Mesodermal cell (in vitro differentiated cells): ENCODE measurements around the gene SAPCD1.

Source experiments
- H3K27ac ChIP-seq: 2 replicates; pipeline ENCODE4 v1.7.0; 2013; ENCODE audit warnings: mild to moderate bottlenecking, low read depth, low read length, moderate library complexity; ENCODE audit not compliant: severe bottlenecking
- H3K36me3 ChIP-seq: 2 replicates; pipeline ENCODE4 v1.7.1; 2013; ENCODE audit warnings: mild to moderate bottlenecking, low read length, moderate library complexity; ENCODE audit not compliant: control insufficient read depth, insufficient read depth
- H3K4me1 ChIP-seq: one replicate; pipeline ENCODE4 v1.7.1; 2013; ENCODE audit warnings: mild to moderate bottlenecking, low read length; ENCODE audit not compliant: insufficient read depth, control insufficient read depth, poor library complexity, severe bottlenecking
- H3K4me3 ChIP-seq: 2 replicates; pipeline ENCODE4 v1.7.0; 2013; ENCODE audit warnings: low read length, control low read depth, mild to moderate bottlenecking; ENCODE audit not compliant: insufficient read depth, poor library complexity, severe bottlenecking; ENCODE audit errors: extremely low read depth
- H3K9me3 ChIP-seq: 2 replicates; pipeline ENCODE4 v1.7.1; 2013; ENCODE audit warnings: mild to moderate bottlenecking, low read length, moderate library complexity; ENCODE audit not compliant: control insufficient read depth
- WGBS, 2 experiments: methylation state at CpG; one replicate each; pipeline ENCODE4 v1.1.5; 2013; ENCODE audit warnings: missing lambda C conversion rate in 2 of 2; ENCODE audit not compliant: insufficient coverage in 2 of 2; 5-methylcytosine and 5-hydroxymethylcytosine counted together

SAPCD1 gene

DNA sequence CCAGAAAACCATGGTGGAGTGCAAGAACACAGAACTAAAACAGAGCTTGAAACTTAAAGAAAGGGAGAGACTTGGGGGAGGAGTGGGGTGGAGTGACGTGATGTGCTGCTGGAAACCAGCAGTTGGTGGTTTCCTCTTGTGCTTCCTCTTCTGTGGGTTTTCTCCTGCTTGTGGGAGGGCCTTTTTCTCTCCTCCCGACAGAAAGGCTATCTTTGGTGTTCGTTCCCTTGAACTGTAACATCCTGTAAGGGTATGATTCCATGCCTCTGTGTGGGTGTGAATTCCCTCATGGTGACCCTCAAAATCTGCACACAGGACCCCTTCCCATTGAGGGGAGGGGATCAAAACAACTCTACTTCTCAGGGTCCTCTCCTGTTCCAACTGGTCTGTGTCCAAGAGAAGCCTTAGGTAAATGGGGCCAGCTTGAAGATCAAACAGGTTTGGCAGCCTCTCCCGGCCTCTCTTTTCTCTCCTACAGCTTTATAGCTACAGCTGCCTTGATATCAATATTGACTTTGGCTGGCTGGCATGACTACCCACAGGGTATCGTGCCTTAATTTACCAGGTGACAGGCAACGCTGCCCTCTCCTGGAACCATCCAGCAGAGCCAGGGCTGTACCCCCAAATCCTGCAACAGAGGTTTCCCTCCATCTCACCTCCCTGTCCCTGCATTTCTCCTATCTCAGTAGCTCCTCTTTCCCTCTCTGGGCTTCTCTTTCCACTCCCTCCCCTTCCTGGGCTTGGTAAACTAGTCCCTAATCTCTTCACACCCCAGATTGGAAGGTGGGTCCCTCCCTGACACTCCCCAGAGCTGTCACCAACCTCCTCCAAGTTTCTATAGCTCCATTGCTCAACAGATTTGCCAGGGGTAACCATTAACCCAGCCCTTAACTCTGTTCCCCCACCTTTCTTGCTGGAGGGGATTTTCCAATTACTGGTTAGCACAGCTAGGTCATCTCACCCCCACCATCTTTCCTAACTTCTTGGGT is 24.2 kb upstream of the SAPCD1 start:
- Histone ChIP-seq H3K36me3 (peaks cover 38% of the 10 kb centered on the region), H3K9me3 (no peaks in the 10 kb centered on the region), H3K4me1 (peaks cover 39% of the 10 kb centered on the region), H3K4me3 (peak overlapping the region; percentile 98), H3K27ac (peak overlapping the region; percentile 98)
- 49 to 57% methylated on average over 4 of the region's 6 CpGs for whole genome bisulfite sequencing, 2 experiments

DNA sequence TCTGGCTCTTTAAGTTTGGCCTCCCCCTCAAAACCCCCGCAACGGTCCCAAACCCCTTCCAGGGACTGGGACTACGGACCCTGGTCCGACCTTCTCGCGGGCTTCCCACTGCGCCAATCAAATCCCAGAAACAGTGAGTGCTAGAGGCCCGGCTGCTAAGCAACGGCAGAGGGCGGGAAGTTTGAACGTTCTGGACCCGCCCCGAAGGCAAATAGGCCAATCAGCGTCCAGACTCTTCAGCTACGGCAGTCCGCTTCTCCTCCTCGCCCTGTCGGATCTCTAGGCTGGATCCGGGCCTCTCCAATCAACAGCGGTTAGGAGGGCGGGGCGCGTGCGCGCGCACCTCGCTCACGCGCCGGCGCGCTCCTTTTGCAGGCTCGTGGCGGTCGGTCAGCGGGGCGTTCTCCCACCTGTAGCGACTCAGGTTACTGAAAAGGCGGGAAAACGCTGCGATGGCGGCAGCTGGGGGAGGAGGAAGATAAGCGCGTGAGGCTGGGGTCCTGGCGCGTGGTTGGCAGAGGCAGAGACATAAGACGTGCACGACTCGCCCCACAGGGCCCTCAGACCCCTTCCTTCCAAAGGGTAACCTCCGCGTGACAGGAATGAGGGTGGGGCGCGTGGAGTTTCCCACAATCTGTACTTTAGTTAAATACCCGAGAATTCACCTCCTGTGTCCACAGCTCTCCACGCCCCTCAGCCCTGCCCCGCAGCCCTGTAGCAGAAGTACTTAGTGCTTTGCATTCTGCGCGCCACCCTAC is 22.6 kb upstream of the SAPCD1 start, which contains the start of gene MSH5:
MSH5 (plus strand) TSS at position 367 of the 758 bp plus-strand sequence. CDS start 462 bp downstream, outside the sequence.
- H3K4me3 ChIP-seq, result peak within 1 kb of the TSS; percentile 72
- H3K4me1 ChIP-seq, result peaks cover 33% of the 10 kb centered on the region
- peaks cover 36% of the 10 kb centered on the region for H3K36me3 ChIP-seq
- WGBS, 2 experiments, result 3 to 6% methylated on average over 33 to 46 of the region's 58 CpGs
- H3K27ac ChIP-seq, result peak within 1 kb of the TSS; percentile 82
- H3K9me3 ChIP-seq, result no peaks in the 10 kb centered on the region

DNA sequence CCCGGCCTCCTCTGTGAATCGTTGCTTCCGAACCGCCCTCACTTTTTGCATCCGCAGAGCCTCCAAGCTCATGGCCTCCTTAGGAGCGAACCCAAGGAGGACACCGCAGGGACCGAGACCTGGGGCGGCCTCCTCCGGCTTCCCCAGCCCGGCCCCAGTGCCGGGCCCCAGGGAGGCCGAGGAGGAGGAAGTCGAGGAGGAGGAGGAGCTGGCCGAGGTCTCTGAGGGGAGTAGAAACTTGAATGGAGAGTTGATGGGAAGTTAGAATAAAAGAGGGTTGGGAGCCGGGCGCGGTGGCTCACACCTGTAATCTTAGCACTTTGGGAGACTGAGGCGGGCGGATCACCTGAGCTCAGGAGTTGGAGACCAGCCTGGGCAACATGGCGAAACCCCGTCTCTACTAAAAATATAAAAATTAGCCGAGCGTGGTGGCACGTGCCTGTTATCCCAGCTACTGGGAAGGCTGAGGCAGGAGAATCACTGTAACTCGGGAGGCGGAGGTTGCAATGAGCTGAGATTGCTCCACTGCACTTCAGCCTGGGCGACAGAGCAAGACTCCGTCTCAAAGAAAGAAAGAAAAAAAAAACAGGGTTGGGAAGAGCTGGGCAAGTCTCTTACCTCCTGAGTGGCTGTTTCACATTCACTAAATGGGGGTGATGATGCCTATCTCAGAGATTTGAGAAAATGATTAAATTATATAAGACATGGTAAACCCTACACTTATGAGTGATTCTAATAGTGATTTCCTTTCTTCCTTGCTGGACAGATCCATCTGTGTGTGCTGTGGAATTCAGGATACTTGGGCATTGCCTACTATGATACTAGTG is 21.8 kb upstream of the SAPCD1 start:
- Histone ChIP-seq H3K4me3 (peak overlapping the region; percentile 72), H3K36me3 (peaks cover 36% of the 10 kb centered on the region), H3K4me1 (peaks cover 33% of the 10 kb centered on the region), H3K9me3 (no peaks in the 10 kb centered on the region), H3K27ac (peak overlapping the region; percentile 67)
- 45 to 50% methylated on average over 28 of the region's 29 CpGs for WGBS, 2 experiments

DNA sequence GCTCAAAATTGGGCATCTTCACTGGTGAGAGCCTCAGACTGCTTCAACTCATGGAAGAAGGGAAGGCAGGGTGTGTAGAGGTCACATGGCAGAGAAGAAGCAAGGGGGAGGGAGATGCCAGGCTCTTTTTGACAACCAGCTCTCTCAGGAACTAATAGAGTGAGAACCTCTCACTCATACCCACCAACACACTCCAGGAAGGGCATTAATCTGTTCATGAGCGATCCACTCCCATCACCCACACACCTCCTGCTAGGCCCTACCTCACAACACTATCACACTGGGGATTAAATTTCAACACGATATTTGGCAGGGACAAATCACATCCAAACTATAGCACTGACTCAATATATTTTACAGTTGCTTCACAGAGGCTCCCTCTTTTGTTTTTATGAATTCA is 20.6 kb upstream of the SAPCD1 start:
- peaks cover 32% of the 10 kb centered on the region for H3K4me1 ChIP-seq
- no peak overlapping the region for H3K4me3 ChIP-seq
- no peaks in the 10 kb centered on the region for H3K9me3 ChIP-seq
- 93% methylated on average over 2 of the region's 2 CpGs; no CpG with 5 or more reads in 1 of the 2 experiments for WGBS, 2 experiments
- peaks cover 36% of the 10 kb centered on the region for H3K36me3 ChIP-seq
- H3K27ac ChIP-seq, result no peak overlapping the region

DNA sequence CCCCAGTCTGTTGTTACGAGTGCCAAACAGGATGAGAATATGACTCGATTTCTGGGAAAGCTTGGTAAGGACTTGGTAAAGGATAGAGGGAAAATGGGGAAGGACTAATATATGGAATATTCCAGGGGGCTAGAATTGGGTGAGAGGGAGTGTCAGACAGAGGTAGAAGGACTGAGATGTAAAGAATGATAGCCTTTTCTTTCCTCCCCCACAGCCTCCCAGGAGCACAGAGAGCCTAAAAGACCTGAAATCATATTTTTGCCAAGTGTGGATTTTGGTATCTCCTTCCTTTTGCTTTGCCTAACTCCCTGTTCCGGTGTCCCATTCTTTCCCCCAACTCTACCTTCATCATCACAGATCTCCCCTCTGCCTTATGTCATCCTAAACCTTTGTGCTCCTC is 19.6 kb upstream of the SAPCD1 start:
- H3K4me1 ChIP-seq, result peaks cover 29% of the 10 kb centered on the region
- peaks cover 45% of the 10 kb centered on the region for H3K36me3 ChIP-seq
- no peaks in the 10 kb centered on the region for H3K9me3 ChIP-seq
- no peak overlapping the region for H3K27ac ChIP-seq
- WGBS, 2 experiments, result 91 to 98% methylated on average over 3 of the region's 3 CpGs
- H3K4me3 ChIP-seq, result no peak overlapping the region

DNA sequence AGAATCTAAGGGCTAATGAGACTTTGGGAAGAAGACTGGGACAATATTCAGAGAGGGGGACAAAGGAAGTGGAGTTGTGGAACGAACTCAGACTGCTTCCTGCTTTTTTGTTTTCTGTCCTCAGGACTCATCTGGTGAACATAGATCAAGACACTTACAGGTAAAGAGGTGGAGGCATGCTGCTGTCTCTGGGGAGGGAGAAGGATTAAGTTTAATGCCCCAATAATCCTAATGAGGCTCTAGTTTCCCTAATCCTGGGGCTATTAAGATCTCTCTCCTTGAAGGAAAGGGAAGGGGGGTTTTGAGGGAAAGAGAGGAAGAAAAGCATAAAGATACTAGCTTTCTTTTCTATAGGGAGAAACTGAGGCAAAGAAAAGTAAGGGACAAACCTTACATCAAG is 18.0 kb upstream of the SAPCD1 start:
- Histone ChIP-seq H3K27ac (no peak overlapping the region), H3K9me3 (no peaks in the 10 kb centered on the region), H3K4me3 (no peak overlapping the region), H3K4me1 (peaks cover 16% of the 10 kb centered on the region), H3K36me3 (peaks cover 45% of the 10 kb centered on the region)
- WGBS, 2 experiments, result 83 to 100% methylated on average over 1 of the region's 1 CpG

DNA sequence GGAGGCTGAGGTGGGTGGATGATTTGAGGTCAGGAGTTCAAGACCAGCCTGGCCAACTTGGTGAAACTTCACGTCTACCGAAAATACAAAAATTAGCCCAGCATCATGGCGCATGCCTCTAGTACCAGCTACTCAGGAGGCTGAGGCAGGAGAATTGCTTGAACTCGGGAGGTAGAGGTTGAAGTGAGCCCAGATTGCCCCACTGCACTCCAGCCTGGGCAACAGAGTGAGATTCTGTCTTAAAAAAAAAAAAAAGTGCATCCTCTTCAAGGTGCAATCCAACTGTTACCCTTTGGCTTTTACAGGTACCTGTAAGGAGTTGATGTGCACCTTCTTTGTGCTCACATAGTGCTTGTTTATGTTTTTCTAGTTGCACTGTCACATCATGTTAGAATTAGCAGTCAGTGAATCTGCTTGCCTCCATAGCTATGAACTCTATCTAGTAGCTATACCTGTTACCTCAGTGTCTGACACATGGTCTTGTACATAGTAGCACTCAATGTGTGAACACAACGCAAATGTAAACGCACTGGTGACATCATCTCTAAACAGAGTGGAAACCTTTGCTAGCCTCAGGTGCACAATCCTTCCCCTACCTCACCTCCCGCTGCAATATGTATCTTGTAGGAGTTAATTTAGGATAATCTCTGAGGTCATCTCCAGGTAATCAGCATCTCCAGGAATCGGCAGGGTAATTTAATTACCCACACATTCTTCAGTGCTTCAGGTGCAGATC is 13.0 kb upstream of the SAPCD1 start:
- H3K36me3 ChIP-seq, result peaks cover 12% of the 10 kb centered on the region
- peaks cover 12% of the 10 kb centered on the region for H3K4me1 ChIP-seq
- H3K4me3 ChIP-seq, result no peak overlapping the region
- WGBS, 2 experiments, result 95 to 97% methylated on average over 4 to 5 of the region's 8 CpGs
- no peaks in the 10 kb centered on the region for H3K9me3 ChIP-seq
- H3K27ac ChIP-seq, result no peak overlapping the region

DNA sequence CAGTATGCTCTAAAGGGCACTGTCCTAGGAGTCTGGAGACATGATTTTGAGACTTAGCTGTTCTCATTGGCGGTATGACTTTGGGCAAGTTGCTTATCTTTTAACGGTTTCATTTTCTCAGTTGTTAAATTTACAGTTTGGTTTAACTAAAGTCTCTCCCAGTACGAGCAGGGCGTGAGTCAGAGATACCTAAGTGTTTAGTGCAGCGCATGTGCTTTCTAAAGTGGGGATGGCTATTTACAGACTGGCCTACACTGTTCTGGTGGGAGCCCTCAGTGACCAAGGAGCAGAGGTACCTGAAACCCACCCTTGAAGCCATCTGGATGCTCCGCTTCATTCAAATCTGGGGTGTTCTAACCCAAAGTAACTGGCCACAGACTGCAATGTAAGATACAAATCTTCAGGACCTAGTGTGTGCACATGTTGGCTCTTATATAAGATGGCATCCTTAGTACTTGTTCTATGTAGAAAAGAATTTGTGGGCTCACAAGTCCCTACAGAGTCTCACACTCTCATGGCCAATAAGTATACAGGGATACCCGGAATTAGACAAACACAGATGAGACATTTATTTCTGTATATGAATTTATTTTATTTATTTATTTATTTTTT is 11.9 kb upstream of the SAPCD1 start:
- 94 to 96% methylated on average over 5 to 6 of the region's 7 CpGs for WGBS, 2 experiments
- H3K27ac ChIP-seq, result no peak overlapping the region
- peaks cover 12% of the 10 kb centered on the region for H3K4me1 ChIP-seq
- no peaks in the 10 kb centered on the region for H3K9me3 ChIP-seq
- H3K4me3 ChIP-seq, result no peak overlapping the region
- H3K36me3 ChIP-seq, result peaks cover 9% of the 10 kb centered on the region

DNA sequence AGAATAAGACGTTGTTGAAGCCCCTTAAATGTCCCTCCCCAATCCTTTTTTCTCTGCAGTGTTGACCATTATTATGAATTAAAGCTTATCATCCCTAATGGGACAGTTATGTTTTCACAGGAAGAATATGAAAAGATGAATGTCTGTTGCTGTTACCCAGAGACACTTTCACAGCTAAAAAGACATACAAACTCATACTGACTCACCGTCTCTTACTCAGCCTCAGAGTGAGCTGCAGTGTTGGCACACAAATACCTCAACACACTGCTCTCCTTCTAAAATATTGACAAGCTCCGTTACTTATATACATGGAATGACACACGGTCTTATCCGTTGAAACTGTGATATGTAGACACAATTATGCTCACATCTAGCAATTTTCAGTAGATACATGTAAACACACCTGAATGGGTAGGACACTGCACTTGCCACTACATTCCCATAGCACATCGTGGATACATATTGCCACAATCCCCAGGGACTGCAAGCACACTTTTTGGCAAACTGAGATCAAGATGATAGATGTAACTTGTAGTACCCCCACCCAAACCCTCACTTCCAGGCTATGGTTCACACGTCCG is 9.6 kb upstream of the SAPCD1 start:
- 87 to 93% methylated on average over 4 to 8 of the region's 8 CpGs for WGBS, 2 experiments
- H3K4me1 ChIP-seq, result peaks cover 4% of the 10 kb centered on the region
- H3K9me3 ChIP-seq, result no peaks in the 10 kb centered on the region
- H3K36me3 ChIP-seq, result peaks cover under 1% of the 10 kb centered on the region
- no peak overlapping the region for H3K4me3 ChIP-seq
- no peak overlapping the region for H3K27ac ChIP-seq
